Stimulated activated CD4-positive, alpha-beta T cell treated with anti-CD3 and anti-CD28 coated beads, Interleukin-1b, Interleukin-23, amount 100 ng/mL, for 48 hours (primary cell): ENCODE data around the gene RASL10A.

Experiments
- DNase-seq: peaks from one replicate; pipeline ENCODE4 v3.0.0-alpha.2; 2020

The RASL10A gene

GRCh38 chr22:29302681-29303465, 12.6 kb downstream of the RASL10A start:
- no peak for DNase-seq

DNA sequence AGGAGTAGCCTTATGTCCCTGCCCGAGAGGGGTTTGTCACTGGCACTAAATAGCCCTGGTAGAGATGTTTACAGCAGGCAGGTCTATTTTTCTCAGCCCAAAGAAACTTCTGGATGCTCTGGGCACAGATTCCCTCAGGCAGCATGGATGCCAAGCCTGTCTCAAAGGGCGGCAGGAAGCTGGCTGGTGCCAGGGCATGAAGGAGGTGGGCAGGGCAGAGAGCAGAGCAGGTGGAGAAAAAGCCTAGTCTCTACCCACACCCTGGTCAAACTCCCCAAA, 13.2 kb downstream of the RASL10A start:
- DNase-seq = no peak

DNA sequence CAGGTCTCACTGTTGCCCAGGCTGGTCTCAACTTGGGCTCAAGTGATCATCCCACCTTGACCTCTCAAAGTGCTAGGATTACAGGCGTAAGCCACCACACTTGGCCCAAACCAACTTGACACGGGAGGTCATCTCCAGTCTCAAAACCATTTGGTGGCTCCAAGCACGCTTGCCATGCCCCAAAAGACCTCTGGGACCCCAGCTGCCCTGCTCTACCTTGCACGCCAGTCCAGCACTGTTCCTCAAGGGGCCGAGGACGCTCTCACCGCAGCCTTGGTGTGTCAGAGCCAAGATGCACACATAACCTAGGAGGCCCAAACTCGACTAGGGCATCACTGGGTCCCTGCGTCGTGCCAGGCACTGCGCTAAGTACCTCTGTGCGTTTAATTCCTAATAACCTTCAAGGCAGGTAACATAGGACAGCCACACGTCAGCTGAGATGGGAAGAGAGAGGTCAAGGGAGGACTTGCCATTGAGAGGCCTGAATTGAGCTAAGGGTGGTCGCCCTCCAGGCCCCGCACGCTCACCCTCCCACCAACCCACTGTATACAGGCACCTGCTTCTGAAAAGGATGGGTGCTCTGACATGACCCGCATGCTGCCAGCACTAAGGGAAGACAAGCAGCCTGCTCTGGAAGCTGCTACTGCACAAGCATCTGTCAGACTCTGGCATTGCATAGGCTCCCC, 13.6 kb downstream of the RASL10A start:
- no peak for DNase-seq

DNA sequence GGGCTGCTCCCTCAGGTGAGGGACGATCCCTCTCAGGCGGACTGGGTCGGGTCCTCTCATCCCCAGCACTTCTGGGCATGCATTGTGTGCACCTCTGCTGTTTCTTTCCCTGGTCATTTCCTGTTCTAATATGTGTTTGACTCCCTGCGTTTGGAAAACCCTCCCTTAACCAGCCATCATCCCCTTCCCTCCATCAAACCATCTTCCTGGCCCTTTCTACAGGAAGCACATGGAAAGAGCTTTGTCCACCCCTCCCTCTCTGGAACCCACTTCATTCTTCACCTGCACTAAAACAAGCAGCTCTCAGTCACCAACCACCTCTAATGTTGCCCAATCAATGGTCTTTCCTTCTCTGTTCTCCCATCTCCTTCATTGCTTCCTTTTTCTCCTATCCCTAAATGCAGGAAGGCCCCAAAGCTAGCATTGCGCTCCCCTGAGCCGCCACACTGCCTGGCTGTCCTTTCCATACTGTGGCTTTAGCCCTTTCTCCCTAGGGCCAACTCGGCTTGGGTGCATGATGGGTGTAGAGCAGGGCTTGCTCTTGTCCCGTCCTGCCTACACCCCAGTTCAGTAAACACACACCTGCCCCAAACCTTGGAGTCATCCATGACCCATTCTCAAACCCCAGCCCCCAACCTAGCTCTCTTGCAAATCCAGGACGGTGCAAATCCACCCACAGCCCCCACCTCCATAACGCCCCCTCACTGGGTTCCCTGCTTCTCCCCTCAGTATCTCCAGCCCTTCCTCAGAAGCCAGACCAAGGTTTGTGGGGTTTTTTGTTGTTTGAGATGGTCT, 14.5 kb downstream of the RASL10A start:
- DNase-seq = no peak

DNA sequence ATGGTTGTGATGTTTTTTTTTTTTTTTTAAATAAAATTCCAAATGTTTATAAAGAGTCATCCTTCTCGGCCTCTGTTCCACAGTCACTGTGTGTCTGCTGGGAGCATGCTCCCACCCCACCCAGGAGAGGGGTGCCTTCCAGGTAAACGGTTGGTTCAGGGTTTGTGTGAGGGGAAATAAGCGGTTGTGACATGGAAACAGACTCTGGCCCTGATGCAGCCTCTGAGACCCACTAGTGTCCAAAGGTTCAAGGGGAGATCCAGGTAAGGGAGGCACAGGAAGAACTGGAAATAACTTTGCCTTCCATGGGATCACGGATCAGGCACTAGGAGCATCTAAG, 15.1 kb downstream of the RASL10A start:
- no peak for DNase-seq

DNA sequence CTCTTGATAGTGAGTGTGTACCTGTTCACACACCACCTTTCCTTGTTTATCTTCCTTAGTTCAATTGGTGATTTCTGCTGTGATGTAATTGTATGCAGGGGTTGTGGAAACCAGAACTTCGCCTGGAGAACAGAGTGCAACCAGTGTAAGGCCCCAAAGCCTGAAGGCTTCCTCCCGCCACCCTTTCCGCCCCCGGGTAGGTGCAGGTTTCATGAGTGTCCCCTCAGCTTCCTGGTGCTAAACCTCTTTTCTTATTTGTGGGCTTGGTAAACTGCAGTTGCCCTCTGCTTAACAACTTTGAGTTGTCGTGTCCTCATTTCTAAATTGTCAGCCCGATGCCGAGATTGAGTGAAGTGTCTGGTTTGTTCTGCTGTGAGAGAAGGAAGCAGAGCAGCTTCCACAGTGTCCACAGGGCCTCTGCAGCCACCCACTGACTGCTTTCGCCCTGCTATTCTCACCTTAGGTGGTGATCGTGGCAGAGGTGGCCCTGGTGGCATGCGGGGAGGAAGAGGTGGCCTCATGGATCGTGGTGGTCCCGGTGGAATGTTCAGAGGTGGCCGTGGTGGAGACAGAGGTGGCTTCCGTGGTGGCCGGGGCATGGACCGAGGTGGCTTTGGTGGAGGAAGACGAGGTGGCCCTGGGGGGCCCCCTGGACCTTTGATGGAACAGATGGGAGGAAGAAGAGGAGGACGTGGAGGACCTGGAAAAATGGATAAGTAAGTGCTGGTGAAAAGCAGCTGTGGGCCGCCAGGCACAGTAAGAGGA, 16.2 kb downstream of the RASL10A start:
- DNase-seq = no peak

DNA sequence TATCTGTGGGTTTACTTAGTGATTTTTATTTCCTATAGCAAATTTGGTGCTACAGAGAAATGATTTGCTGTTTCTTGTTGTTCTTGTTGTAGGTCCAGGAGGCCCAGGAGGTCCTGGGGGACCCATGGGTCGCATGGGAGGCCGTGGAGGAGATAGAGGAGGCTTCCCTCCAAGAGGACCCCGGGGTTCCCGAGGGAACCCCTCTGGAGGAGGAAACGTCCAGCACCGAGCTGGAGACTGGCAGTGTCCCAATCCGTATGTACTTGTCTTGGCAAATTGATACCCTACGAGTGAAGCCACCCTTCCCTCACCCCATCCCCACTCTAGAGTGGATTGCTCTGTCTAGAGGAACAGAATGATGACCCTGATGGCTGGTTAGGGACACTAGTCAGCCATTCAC, 16.9 kb downstream of the RASL10A start:
- DNase-seq = no peak

- DNase-seq = no peak
These were observed 23.1 kb downstream of the RASL10A start for GRCh38 chr22:29292379-29292778.

DNA sequence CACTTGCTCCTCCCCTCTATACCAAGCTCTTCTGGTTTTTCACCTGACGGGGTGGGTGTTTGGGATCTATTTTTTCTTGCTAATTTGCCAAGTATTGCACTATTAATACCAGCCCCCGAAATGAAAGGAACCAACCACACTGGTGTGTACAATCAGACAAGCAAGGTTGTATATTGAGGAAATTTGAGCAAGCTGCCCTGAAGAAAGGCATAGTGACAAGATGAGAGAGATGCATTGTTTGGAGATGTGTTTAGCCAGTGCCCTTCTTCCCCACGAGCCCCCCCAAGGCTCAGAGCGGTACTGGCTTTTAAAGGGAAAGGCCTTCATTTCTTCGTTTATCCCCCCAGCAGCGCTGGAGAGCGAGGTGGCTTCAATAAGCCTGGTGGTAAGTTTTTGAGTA, 24.3 kb downstream of the RASL10A start:
- DNase-seq = no peak

- DNase-seq = no peak
These were observed 25.4 kb downstream of the RASL10A start for GRCh38 chr22:29290061-29290460.

GRCh38 chr22:29288837-29289236, 26.7 kb downstream of the RASL10A start:
- DNase-seq = no peak

- no peak for DNase-seq
These were observed 31.3 kb downstream of the RASL10A start for GRCh38 chr22:29284196-29284595.

- DNase-seq = no peak
These were observed 37.6 kb downstream of the RASL10A start for GRCh38 chr22:29277927-29278326.

GRCh38 chr22:29275819-29276565, 39.5 kb downstream of the RASL10A start:
- DNase-seq = no peak

GRCh38 chr22:29275167-29275566, 40.3 kb downstream of the RASL10A start:
- no peak for DNase-seq

DNA sequence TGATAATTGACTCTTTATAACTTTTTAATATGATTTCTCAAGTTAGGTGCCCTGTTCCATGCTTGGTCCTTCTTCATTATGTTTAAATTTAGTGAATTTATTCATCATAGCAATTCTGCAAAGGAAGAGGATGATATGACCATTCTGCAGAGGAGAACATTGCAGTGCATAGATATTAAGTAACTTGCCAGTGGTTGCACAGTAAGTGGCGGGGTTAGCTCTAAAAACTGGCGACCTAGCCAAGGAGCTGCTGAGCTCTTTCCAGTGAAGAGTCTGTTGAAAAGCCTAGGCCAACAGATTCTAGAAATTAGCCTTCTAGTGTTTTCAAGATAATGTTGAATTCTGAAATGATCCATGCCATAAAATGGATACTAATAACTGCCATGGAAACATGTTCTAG, 42.9 kb downstream of the RASL10A start:
- DNase-seq = no peak

GRCh38 chr22:29270475-29271271, 44.8 kb downstream of the RASL10A start:
- DNase-seq = no peak

GRCh38 chr22:29269731-29270474, 45.6 kb downstream of the RASL10A start:
- DNase-seq = no peak

GRCh38 chr22:29269230-29269604, 46.3 kb downstream of the RASL10A start:
- no peak for DNase-seq

GRCh38 chr22:29268511-29269229, 46.8 kb downstream of the RASL10A start:
- peak; percentile 41 for DNase-seq
